Activated CD8-positive, alpha-beta memory T cell treated with anti-CD3 and anti-CD28 coated beads for 36 hours (primary cell): Measurements from ENCODE around the gene NXNL1. TPM values are rescaled to one million over a fixed set of nuclear protein-coding genes. Genes with fewer than 3 reads are reported as not detected.
"Not testable (repeated sequence)": the region's sequence is repeated elsewhere in the genome, so short reads cannot be mapped to it uniquely, and the experiment has no call there.

Source experiments
- CTCF ChIA-PET: fragments of 350-600 bp; sonication (Branson Sonifier 250); formaldehyde crosslinking; loops from one replicate; lab custom pipeline; 2021; ENCODE audit warnings: antibody characterized with exemption; lab: Charles Lee
- POLR2A ChIA-PET: fragments of 350-600 bp; sonication (Branson Sonifier 250); formaldehyde crosslinking; loops from one replicate; lab custom pipeline; 2021; ENCODE audit warnings: antibody characterized with exemption; lab: Charles Lee
- total RNA-seq, 2 experiments: library from RNA; stranded (reverse); gene quantifications; one replicate each; pipeline ENCODE4 v1.2.3, GENCODE V29; 2021

The NXNL1 gene
- total RNA-seq, 2 experiments from 2014 or later = not detected

DNA sequence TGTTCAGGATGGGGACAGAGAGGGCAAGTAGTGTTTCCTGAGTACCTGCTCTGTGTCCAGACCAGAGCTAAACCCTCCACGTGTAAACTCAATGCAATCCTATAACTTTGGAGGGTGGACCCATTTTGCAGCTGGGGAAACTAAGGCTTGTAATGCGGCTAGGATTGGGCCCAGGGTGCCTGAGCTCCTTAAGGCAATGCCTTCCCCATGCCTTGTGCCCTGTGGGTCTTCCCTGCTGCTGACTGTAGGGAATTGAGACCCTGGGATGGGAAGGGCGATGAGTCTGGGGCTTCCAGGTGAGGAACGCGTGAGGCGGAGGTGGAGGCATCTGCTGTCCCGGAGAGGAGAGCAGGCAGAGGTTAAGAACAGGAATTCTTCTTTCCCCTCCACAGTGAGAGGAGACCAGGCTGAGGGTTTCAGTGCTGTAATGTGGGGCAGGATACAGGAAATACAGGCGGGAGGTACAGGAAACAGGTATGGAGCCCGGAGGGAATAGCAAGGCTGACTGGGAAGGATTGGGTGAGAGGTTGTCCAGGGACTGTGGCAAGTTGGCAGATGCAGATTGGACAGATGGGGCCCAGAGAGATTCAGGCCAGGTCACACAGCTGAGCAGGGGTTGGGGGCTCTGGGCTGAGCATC, 28.8 kb upstream of the NXNL1 start:
- CTCF ChIA-PET = no interaction called here
- POLR2A ChIA-PET = interaction anchor here (0.5 kb wide), 1 partner anchor 370 kb away, joined by 5 read pairs; no protein-coding TSS in a partner anchor

DNA sequence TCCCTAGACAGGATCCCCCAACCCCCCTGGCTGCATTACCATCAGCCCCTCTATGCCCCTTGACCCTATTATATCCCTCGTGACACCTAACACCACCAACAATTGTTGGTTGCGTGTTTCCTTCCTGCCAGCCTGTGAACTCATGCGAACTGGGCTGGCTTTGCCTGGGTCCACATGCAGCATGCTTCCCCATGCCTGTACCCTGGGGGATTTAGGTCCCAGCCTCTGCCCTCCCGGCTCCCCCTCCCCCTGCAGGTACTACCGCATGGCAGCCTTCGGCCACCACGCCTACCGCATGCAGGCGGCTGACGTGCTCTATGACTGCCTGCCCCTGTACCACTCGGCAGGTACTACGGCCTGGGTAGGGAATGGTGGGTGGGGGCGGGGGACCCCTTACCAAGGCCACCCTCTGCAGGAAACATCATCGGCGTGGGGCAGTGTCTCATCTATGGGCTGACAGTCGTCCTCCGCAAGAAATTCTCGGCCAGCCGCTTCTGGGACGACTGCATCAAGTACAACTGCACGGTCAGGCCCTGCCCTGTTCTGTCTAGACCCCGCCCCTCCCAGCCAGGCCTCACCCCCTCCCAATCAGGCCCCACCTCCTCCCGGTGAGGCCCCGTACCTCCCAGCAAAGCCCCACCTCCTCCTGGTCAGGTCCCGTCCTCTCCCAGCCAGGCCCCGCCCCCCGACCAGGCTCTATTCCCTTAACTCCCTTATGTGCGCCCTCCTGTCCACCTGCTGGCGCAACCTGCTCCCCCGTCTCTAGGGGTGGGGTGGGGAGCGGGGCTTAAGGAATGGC, 28.1 kb upstream of the NXNL1 start:
- ChIA-PET POLR2A (interaction anchor here (0.5 kb wide), 2 partner anchors 22 to 370 kb away, joined by 5 to 9 read pairs; no protein-coding TSS in a partner anchor), CTCF (interaction anchor here (1.0 kb wide), 1 partner anchor 41 kb away, joined by 5 read pairs; no protein-coding TSS in a partner anchor)

DNA sequence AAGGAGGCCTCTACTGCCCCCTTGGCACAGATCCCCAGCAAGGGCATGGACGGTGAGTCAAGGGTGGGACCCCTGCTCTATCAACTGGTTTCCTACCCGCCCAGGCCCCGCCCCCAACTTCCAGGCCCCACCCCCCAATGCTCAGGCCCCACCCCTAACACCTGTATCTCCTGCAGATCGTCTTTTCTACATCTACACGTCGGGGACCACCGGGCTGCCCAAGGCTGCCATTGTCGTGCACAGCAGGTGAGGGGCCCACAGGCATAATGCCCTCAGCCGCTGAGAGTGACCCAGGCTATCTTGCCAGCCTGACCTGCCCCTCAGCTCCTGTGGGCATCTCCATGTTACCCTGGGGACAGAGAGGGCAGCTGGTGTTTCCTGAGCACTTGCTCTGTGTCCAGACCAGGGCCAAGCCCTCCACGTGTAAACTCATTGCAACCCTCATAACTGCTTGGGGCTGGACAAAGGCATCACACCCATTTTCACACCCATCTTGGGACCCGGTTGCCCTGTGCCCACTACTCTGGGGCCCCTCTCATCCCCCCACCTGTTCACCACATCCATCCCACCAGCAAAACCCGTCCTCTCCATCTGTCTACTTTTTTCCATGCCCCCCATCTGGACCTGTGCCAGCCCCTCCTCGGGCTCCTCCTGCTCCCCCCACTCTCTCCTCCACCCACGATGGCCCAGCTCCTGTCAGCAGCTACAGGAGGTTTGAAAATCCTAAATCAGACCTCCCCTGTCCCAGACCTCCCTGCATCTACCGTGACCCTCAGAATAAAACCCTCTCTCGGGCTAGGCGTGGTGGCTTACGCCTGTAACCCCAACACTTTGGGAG, 26.8 kb upstream of the NXNL1 start:
- ChIA-PET CTCF (interaction anchor here (1.0 kb wide), 2 partner anchors 9 to 40 kb away, joined by 5 read pairs; no protein-coding TSS in a partner anchor), POLR2A (no interaction called here)

DNA sequence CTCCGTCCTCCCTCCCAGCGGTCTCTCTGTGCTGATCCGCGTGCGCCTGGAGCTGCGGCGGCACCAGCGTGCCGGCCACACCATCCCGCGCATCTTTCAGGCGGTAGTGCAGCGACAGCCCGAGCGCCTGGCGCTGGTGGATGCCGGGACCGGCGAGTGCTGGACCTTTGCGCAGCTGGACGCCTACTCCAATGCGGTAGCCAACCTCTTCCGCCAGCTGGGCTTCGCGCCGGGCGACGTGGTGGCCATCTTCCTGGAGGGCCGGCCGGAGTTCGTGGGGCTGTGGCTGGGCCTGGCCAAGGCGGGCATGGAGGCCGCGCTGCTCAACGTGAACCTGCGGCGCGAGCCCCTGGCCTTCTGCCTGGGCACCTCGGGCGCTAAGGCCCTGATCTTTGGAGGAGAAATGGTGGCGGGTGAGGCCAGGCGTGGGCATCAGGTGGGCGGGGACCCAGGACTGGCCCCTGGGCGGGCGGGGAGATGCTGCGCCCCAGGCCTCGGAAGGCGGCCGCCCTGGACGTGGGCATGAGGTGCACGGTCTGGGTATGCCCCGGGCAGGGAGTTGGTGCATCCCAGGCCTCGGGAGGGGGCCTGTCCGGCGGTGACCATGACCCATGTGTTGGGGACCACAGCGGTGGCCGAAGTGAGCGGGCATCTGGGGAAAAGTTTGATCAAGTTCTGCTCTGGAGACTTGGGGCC, 26.0 kb upstream of the NXNL1 start:
- ChIA-PET CTCF (no interaction called here), POLR2A (no interaction called here)

DNA sequence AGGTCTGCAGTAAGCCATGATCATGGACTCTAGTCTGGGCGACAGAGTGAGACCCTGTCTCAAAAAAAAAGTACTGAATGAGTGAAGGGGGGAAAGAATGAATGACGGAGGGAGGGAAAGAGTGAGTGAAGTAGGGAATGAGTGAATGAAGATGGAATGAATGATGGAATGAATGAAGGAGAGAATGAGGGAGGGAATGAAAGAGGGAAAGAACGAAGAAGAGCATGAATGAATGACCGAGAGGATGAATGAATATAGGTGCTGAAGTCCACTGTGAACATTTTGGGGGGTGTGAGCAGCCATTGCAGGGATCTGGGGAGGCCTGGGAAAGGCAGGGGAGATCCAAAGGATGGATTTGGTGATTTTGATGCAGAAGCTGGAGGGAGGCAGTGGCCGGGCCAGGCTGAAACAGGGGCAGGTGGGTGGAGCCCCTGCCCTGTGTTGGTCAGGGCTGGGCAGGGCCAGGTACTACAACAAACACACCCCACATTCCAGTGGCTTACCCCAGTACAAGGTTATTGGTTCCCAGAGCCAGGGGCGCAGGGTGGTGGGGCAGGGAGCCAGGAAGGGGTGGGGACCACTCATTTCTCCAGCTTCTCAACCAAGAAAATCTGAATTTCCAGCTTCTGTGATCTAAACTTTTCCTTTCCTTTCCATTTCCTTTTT, 23.9 kb upstream of the NXNL1 start:
- POLR2A ChIA-PET = interaction anchor here (0.7 kb wide), 1 partner anchor 23 kb away, joined by 3 read pairs; no protein-coding TSS in a partner anchor
- CTCF ChIA-PET = interaction anchor here (1.3 kb wide), 1 partner anchor 12 kb away, joined by 7 read pairs; no protein-coding TSS in a partner anchor

DNA sequence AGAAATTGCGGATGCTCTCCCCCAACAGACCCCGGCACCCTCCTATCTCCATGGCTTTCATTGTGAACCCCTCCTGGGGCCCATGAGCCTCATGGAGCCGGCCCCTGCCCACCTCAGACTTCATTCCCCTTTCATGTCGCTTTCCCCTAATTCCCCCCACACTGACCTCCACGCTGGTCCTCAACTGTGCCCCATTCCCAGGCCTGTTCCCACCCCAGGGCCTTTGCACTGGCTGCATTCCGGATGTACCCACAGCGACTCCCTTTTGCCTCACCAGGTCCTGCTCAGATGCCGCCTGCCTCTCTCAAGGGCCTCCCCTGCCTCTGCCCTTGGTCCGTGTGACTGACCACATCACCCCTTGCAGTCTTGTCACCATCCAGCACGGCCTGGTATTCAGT, 22.9 kb upstream of the NXNL1 start:
- ChIA-PET CTCF (interaction anchor here (1.4 kb wide), 1 partner anchor 13 kb away, joined by 6 read pairs; no protein-coding TSS in a partner anchor), POLR2A (no interaction called here)

DNA sequence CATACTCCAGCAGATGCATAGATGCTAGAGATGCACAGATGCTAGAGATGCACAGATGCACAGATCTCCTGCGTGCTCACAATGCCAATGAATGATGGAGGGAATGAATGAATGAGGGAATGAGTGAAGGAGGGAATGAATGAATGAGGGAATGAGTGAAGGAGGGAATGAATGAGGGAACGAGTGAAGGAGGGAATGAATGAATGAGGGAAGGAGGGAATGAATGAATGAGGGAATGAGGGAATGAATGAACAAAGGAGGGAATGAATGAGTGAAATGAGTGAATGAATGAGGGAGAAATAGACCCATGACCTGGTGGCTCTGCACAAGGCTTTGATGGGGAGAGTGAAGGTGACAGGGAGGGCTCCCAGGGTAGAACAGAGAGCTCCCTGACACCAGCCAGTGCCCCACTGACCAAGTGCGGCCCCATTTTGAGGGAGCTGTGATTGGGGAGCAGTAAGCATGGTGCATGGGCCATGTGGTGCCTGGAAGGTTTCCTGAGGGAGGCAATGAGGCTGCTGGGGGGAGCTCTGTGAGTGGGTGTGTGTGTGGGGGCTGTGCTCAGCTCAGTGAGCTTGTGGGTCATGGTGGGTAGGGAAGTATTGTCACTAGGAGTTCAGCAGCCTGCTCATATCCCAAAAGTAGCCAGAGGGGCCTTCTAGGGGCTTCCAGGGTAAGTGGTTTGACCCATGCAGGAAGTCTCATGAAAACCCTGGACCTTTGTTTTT, 22.3 kb upstream of the NXNL1 start:
- CTCF ChIA-PET = interaction anchor here (1.4 kb wide), 1 partner anchor 13 kb away, joined by 6 read pairs; no protein-coding TSS in a partner anchor
- POLR2A ChIA-PET = no interaction called here

DNA sequence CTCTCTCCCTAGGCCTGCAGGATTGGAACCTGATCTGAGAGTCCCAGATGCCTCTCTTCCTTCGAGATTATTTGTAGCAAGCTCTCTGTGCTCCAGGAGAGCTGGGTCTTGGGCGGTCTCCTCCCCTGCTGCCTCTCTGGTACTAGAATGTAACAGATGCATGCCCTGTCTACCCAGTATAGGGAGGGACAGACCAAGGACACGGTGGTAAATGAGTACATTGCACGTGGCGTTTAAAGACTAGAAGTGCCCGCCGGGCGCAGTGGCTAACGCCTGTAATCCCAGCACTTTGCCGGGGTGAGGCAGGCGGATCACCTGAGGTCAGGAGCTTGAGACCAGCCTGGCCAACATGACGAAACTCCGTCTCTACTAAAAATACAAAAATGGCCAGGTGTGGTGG, 21.3 kb upstream of the NXNL1 start:
- ChIA-PET CTCF (no interaction called here), POLR2A (no interaction called here)

DNA sequence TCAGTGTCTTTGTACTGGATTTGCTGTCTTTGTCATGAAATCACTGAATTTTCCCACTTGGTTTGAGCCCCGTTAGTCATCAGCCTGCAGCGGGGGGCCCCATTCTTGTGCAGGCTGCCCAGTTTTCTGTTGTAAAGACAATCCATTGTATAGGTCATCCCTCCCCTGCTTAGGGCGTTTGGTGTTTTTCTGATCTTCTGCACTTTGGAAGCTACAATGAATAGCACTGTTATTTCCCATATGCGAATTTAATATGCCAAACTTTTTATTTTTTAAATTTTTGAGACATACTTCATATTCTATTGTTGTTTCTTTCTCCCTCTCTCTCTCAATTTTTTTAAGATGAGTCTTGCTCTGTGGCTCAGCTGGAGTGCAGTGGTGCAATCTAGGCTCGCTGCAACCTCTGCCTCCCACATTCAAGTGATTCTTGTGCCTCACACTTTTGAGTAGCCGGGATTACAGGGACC, 18.6 kb upstream of the NXNL1 start:
- POLR2A ChIA-PET = no interaction called here
- CTCF ChIA-PET = interaction anchor here (1.1 to 1.7 kb wide), 2 partner anchors 17 kb away, joined by 3 to 5 read pairs; no protein-coding TSS in a partner anchor

DNA sequence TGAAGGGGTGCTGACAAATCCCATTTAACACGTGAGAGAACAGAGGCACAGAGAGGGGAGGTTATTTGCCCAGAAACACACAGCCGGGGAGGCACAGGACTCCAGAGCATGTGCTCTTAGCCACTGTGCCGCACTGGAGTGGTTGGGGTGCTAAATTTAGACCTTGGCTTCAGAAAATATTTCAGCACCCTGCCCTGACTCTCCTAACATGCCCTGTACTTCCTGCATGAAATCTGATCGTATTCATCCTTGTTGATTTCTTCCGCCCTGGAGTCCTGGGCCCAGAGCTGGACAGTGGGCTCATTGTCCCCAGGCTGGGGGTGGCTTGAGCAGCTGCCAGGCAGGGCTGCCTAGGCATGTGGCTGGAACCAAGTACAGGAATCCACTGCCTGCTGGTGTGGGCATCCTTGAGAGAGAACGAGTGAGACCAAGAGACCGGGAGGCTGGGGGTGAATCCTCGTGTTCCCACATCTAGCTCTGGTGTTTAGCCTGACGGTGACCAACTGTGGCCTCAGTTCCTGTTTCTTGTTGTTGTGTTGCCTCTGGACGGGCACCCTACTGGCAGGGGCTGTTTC, 14.9 kb upstream of the NXNL1 start:
- ChIA-PET CTCF (interaction anchor here (1.9 kb wide), 1 partner anchor 21 kb away, joined by 10 read pairs; no protein-coding TSS in a partner anchor), POLR2A (no interaction called here)

DNA sequence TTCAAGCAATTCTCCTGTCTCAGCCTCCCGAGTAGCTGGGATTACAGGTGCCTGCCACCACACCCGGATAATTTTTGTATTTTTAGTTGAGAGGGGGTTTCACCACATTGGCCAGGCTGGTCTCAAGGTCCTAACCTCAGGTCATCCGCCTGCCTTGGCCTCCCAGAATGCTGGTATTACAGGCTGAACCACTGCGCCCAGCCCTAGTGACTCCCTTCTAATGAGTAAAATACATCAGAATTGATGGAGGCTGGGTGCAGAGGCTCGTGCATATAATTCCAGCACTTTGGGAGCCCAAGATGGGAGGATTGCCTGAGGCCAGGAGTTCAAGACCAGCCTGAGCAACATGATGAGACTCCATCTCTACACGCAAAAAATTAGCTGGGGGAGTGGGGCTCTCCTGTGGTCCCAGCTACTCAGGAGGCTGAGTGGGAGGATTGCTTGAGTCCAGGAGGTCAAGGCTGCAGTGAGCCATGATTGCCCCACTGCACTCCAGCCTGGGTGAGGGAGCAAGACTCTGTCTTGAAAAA, 14.3 kb upstream of the NXNL1 start:
- CTCF ChIA-PET = interaction anchor here (0.7 to 1.9 kb wide), 2 partner anchors 21 to 131 kb away, joined by 4 to 10 read pairs; no protein-coding TSS in a partner anchor
- POLR2A ChIA-PET = not testable (repeated sequence)

DNA sequence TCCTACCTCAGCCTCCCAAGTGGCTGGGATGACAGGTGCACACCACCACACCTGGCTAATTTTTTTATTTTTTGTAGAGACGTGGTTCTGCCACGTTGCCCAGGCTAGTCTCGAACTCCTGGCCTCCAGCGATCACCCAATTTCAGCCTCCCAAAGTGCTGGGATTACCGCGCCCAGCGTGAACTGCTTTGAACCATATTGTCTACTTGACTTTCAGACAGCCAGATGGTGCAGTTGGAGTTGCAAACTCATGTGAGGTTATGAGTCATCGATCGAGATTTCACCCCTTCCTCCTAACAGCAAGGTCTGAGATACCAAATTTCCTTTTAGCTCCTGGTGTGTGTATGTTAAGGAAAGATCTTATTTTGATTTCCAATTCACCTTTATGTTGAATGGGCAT, 12.3 kb upstream of the NXNL1 start:
- CTCF ChIA-PET = interaction anchor here (0.7 kb wide), 1 partner anchor 23 kb away, joined by 4 read pairs; no protein-coding TSS in a partner anchor
- POLR2A ChIA-PET = no interaction called here

DNA sequence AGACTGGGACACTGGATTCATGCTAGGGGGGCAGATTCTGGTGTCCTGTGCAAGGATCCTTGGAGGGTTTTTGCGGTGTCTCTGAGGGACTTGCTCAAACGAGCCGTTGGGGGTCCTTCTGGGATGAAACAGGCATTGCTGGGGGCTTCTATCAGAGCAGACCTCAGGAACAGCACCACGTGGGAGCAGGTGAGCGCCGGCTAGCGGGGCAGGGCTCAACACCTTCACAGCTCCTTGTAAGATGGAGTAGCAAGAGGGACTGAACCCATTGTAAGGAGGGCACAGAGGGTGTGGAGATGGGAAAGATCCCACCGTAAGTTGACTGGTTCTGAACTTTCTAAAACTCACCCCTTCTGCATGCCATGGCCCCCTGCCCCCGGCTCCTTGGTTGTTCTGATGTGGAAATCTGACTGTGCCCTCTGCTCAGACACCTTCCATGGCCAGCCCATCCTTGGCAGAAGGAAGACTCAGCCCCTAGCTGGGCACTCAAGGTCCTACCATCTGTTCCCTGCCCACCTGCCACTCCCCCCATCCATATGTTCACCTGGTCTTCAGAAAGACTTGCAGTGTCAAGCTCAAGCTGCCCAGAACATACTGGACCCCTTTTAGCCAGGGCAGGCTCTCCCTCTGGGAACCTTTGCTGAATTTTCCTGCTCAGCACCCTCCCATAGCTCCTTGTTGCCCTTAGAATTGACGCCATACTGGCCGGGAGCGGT, 10.8 kb upstream of the NXNL1 start:
- POLR2A ChIA-PET = interaction anchor here (0.6 kb wide), 1 partner anchor 43 kb away, joined by 3 read pairs; no protein-coding TSS in a partner anchor

DNA sequence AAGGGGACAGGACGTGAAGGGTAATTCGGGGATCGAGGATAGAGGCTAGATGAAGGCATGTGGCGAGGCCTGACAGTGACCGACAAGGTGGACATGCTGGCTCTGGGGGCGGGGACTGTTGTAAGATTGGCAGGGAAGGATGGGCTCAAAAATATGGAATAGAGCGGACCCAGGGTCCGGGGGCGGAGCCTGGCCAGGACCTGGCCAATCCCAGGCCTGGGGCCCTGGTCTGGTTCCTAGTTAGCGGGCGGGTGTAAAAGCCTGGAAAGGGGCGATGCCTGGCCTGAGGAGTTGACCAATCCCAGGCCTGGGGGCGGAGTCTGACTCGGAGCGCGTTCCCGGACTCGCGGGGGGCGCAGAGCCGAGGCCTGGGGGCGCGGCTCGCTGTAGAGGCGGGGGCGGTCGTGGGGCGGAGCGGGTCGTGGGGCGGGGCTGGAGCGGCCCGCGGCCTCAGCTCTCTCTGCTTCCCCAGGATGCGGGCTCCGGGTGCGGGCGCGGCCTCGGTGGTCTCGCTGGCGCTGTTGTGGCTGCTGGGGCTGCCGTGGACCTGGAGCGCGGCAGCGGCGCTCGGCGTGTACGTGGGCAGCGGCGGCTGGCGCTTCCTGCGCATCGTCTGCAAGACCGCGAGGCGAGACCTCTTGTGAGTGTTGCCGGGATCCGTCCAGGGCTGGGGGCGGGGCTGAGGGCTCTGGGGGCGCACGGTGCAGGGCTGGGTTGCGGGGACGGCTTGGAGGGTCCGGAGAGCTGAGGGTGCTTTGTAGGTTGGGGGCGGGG, 9.5 kb upstream of the NXNL1 start, which contains the start of gene SLC27A1:
Gene SLC27A1, plus strand, starts transcription at position 457 of the 774 bp plus-strand sequence. Its CDS starts 17 bp downstream, at position 474.
- POLR2A ChIA-PET = interaction anchor here (0.5 to 0.7 kb wide), 2 partner anchors 12 to 89 kb away, joined by 3 to 4 read pairs; no protein-coding TSS in a partner anchor
- CTCF ChIA-PET = interaction anchor here (1.4 to 1.6 kb wide), 3 partner anchors 16 to 29 kb away, joined by 3 to 5 read pairs (median 4); no protein-coding TSS in a partner anchor

More for the DNA sequence above, 10.8 kb upstream of the NXNL1 start:
- CTCF ChIA-PET = interaction anchor here (0.8 to 1.6 kb wide), 5 partner anchors 17 to 134 kb away, joined by 3 to 5 read pairs (median 4); no protein-coding TSS in a partner anchor
